GM20000 (cell line): ENCODE measurements around the gene KLK5.

Experiments
- DNase-seq: peaks from one replicate; pipeline ENCODE4 v3.0.0; 2012; ENCODE audit warnings: low spot score
- CTCF ChIP-seq: IDR thresholded peaks from 2 replicates; pipeline ENCODE4 v1.5.1; 2012; ENCODE audit warnings: mild to moderate bottlenecking, control low read depth; ENCODE audit errors: extremely low read depth, missing control alignments

KLK5 gene

GRCh38 chr19:50949861-50950260, 3.0 kb downstream of the KLK5 start:
- no peak for TF ChIP-seq CTCF
- DNase-seq, result no peak

GRCh38 chr19:50947123-50947522, 5.7 kb downstream of the KLK5 start:
- DNase-seq, result no peak
- no peak for TF ChIP-seq CTCF

- no peak for TF ChIP-seq CTCF
- no peak for DNase-seq
These were observed 8.0 kb downstream of the KLK5 start for GRCh38 chr19:50944795-50945194.

- DNase-seq, result no peak
- no peak for TF ChIP-seq CTCF
These were observed 9.6 kb downstream of the KLK5 start for GRCh38 chr19:50943074-50943828.

GRCh38 chr19:50939596-50939995, 13.2 kb downstream of the KLK5 start:
- TF ChIP-seq CTCF, result no peak
- no peak for DNase-seq

GRCh38 chr19:50933640-50934039, 19.2 kb downstream of the KLK5 start:
- no peak for TF ChIP-seq CTCF
- no peak for DNase-seq

GRCh38 chr19:50932690-50933083, 20.2 kb downstream of the KLK5 start:
- no peak for TF ChIP-seq CTCF
- DNase-seq, result no peak
